SK-N-SH (cell line): ENCODE data around the gene METTL24. TPM values are rescaled to one million over a fixed set of nuclear protein-coding genes. Genes with fewer than 3 reads are reported as not detected.
"Not testable (repeated sequence)": the region's sequence is repeated elsewhere in the genome, so short reads cannot be mapped to it uniquely, and the experiment has no call there.

Source experiments
- CTCF ChIA-PET: fragments of 300-600, 350-600 bp; formaldehyde crosslinking; extraction: SDS; loops from one replicate; lab custom pipeline; 2021; lab: Yijun Ruan, JAX
- POLR2A ChIA-PET: fragments of 350-600 bp; sonication (Branson Sonifier 250); formaldehyde crosslinking; extraction: SDS; loops from one replicate; lab custom pipeline; 2020; ENCODE audit warnings: antibody characterized with exemption, inconsistent platforms; lab: Yijun Ruan, JAX
- DNase-seq: peaks from one replicate; pipeline ENCODE4 v3.0.0; 2012
- H2AFZ ChIP-seq: fragments of 200-600 bp; sonication (generic); 2 replicates; pipeline ENCODE4 v1.8.1; 2016; ENCODE audit warnings: antibody characterized with exemption, mild to moderate bottlenecking, low read depth
- H3F3A ChIP-seq: fragments of 200-600 bp; sonication (generic); replicated peaks from 2 replicates; pipeline ENCODE3; 2016; ENCODE audit warnings: antibody characterized with exemption, mild to moderate bottlenecking; ENCODE audit not compliant: insufficient read depth
- H3K27ac ChIP-seq, 2 experiments: fragments of 200-500 bp in 1 of 2; fragments of 200-600 bp in 1 of 2; sonication (Bioruptor generic) in 1 of 2; sonication (generic), shearing (Covaris generic) in 1 of 2; 2 replicates each; pipeline versions ENCODE4 v1.5.1 to v1.6.1; 2014 to 2016; ENCODE audit warnings: low read depth in 2 of 2, inconsistent platforms in 1 of 2, low read length in 1 of 2, mild to moderate bottlenecking in 1 of 2, mixed read lengths in 1 of 2
- H3K27me3 ChIP-seq: fragments of 200-600 bp; sonication (generic), shearing (Covaris generic); 2 replicates; pipeline ENCODE4 v1.6.1; 2016; ENCODE audit warnings: mixed run types; ENCODE audit not compliant: insufficient read depth
- H3K36me3 ChIP-seq, 2 experiments: fragments of 200-500 bp in 1 of 2; fragments of 200-600 bp in 1 of 2; sonication (Bioruptor generic) in 1 of 2; sonication (generic) in 1 of 2; replicated peaks in 1 of 2; 2 replicates each; pipeline versions ENCODE3 to v1.5.1; 2014 to 2016; ENCODE audit warnings: low read length in 1 of 2, mild to moderate bottlenecking in 1 of 2; ENCODE audit not compliant: insufficient read depth in 2 of 2, control insufficient read depth in 1 of 2
- H3K4me1 ChIP-seq, 2 experiments: fragments of 200-500 bp in 1 of 2; fragments of 200-600 bp in 1 of 2; sonication (Bioruptor generic) in 1 of 2; sonication (generic), shearing (Covaris generic) in 1 of 2; 2 replicates each; pipeline versions ENCODE4 v1.5.1 to v1.6.1; 2014 to 2016; ENCODE audit warnings: low read depth in 1 of 2, low read length in 1 of 2, mixed run types in 1 of 2; ENCODE audit not compliant: insufficient read depth in 2 of 2, control insufficient read depth in 1 of 2
- H3K4me2 ChIP-seq: fragments of 200-600 bp; sonication (generic), shearing (Covaris generic); 2 replicates; pipeline ENCODE4 v1.6.1; 2017; ENCODE audit warnings: mixed run types
- H3K4me3 ChIP-seq, 2 experiments: fragments of 200-500 bp in 1 of 2; fragments of 200-600 bp in 1 of 2; sonication (Bioruptor generic) in 1 of 2; sonication (generic), shearing (Covaris generic) in 1 of 2; 2 replicates each; pipeline versions ENCODE4 v1.5.1 to v1.8.1; 2014 to 2016; ENCODE audit warnings: low read depth in 2 of 2, inconsistent platforms in 1 of 2, low read length in 1 of 2, mild to moderate bottlenecking in 1 of 2, mixed read lengths in 1 of 2, moderate library complexity in 1 of 2
- H3K79me2 ChIP-seq: fragments of 200-600 bp; sonication (generic); 2 replicates; pipeline ENCODE4 v1.8.1; 2017; ENCODE audit warnings: mild to moderate bottlenecking; ENCODE audit not compliant: insufficient read depth
- H3K9ac ChIP-seq: fragments of 200-600 bp; sonication (generic); 2 replicates; pipeline ENCODE4 v1.6.1; 2017; ENCODE audit warnings: mixed run types
- H3K9me2 ChIP-seq: fragments of 200-600 bp; sonication (generic); 2 replicates; pipeline ENCODE4 v1.6.1; 2017; ENCODE audit warnings: mixed run types
- H3K9me3 ChIP-seq: fragments of 200-600 bp; sonication (generic); 2 replicates; pipeline ENCODE4 v1.6.1; 2017; ENCODE audit warnings: mixed run types, mild to moderate bottlenecking, moderate library complexity
- H4K20me1 ChIP-seq: fragments of 200-600 bp; sonication (generic); 2 replicates; pipeline ENCODE4 v1.6.1; 2017; ENCODE audit warnings: mild to moderate bottlenecking, mixed run types; ENCODE audit not compliant: insufficient read depth
- TEAD4 ChIP-seq: IDR thresholded peaks from 2 replicates; pipeline ENCODE4 v1.4.0; 2012; ENCODE audit warnings: mild to moderate bottlenecking, borderline replicate concordance; ENCODE audit not compliant: insufficient read depth
- WGBS: methylation state at CpG from one replicate; pipeline ENCODE4 v1.1.6; 2017; ENCODE audit warnings: low lambda C conversion rate; 5-methylcytosine and 5-hydroxymethylcytosine counted together
- polyA plus RNA-seq, 3 experiments: library from polyadenylated mRNA; depleted of rRNA; stranded (reverse); fragments of >200 nt; gene quantifications; 2 replicates each; pipeline ENCODE4 v1.2.3, GENCODE V29; 2012

Gene METTL24
- polyA plus RNA-seq, 1 of the 3 experiments (the other 2 are of a cell fraction), result not detected

- H3K36me3 ChIP-seq, CTCF ChIA-PET, H3K9ac ChIP-seq, H3K4me2 ChIP-seq, POLR2A ChIA-PET, H3K9me3 ChIP-seq, DNase-seq, H3K9me2 ChIP-seq, H3K27me3 ChIP-seq, H4K20me1 ChIP-seq, H2AFZ ChIP-seq, H3K79me2 ChIP-seq, H3F3A ChIP-seq, H3K4me1 ChIP-seq, H3K27ac ChIP-seq, H3K4me3 ChIP-seq: not testable (repeated sequence)
- WGBS, result 44% methylated on average over 4 of the region's 4 CpGs
Measured at GRCh38 chr6:110309432-110309831, 48.7 kb downstream of the METTL24 start.

- H3F3A ChIP-seq, result no peaks in the 10 kb centered on the region
- 38% methylated on average over 2 of the region's 2 CpGs for WGBS
- POLR2A ChIA-PET, result no interaction called here
- no peak for TF ChIP-seq TEAD4
- no peak overlapping the region for H2AFZ ChIP-seq
- DNase-seq, result no peak
- no peak overlapping the region for H3K9ac ChIP-seq
- H3K9me2 ChIP-seq, result no peaks in the 10 kb centered on the region
- H3K4me1 ChIP-seq, result no peaks in the 10 kb centered on the region; a peak in 1 of 4 replicates
- no peaks in the 10 kb centered on the region for H3K9me3 ChIP-seq
- H3K79me2 ChIP-seq, result no peaks in the 10 kb centered on the region
- no peaks in the 10 kb centered on the region for H3K36me3 ChIP-seq
- no peak overlapping the region for H3K4me3 ChIP-seq
- CTCF ChIA-PET, result interaction anchor here (0.6 to 1.2 kb wide), 3 partner anchors 29 to 1119 kb away, joined by 3 read pairs; no protein-coding TSS in a partner anchor
- H3K27ac ChIP-seq, result no peak overlapping the region
- H3K27me3 ChIP-seq, result no peaks in the 10 kb centered on the region
- H4K20me1 ChIP-seq, result no peaks in the 10 kb centered on the region
- no peak overlapping the region for H3K4me2 ChIP-seq
Measured at GRCh38 chr6:110307368-110307767, 50.8 kb downstream of the METTL24 start.

DNA sequence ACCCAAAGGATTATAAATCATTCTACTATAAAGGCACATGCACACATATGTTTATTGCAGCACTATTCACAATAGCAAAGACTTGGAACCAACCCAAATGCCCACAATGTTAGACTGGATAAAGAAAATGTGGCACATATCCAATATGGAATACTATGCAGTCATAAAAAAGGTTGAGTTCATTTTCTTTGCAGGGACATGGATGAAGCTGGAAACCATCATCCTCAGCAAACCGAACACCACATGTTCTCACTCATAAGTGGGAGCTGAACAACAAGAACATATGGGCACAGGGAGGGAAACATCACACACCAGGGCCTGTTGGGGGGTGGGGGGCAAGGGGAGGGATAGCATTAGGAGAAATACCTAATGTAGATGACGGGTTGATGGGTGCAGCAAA is 52.3 kb downstream of the METTL24 start:
- H3K4me1 ChIP-seq, H3K27ac ChIP-seq, H3K9me3 ChIP-seq, H3K79me2 ChIP-seq, H2AFZ ChIP-seq, H3K9me2 ChIP-seq, H3F3A ChIP-seq, H3K36me3 ChIP-seq, DNase-seq, H3K4me2 ChIP-seq, H3K27me3 ChIP-seq, H3K9ac ChIP-seq, H4K20me1 ChIP-seq, POLR2A ChIA-PET, H3K4me3 ChIP-seq: not testable (repeated sequence)
- 4% methylated on average over 2 of the region's 2 CpGs for WGBS
- CTCF ChIA-PET, result interaction anchor here (0.6 kb wide), 1 partner anchor 42 kb away, joined by 3 read pairs; no protein-coding TSS in a partner anchor

- CTCF ChIA-PET, result interaction anchor here (0.6 kb wide), 1 partner anchor 440 kb away, joined by 3 read pairs; no protein-coding TSS in a partner anchor
- H3K9me2 ChIP-seq, H3K4me1 ChIP-seq, H3K9ac ChIP-seq, H3K36me3 ChIP-seq, H4K20me1 ChIP-seq, H3K4me3 ChIP-seq, DNase-seq, H3K9me3 ChIP-seq, H3K79me2 ChIP-seq, POLR2A ChIA-PET, H3K27me3 ChIP-seq, H2AFZ ChIP-seq, H3F3A ChIP-seq, H3K4me2 ChIP-seq, H3K27ac ChIP-seq: not testable (repeated sequence)
- 41% methylated on average over 2 of the region's 6 CpGs for WGBS
Measured at GRCh38 chr6:110303692-110304091, 54.5 kb downstream of the METTL24 start.
